HepG2 (cell line): Measurements from ENCODE around the gene CLIP2. TPM values are rescaled to one million over a fixed set of nuclear protein-coding genes. Genes with fewer than 3 reads are reported as not detected.

Experiments
- AGO2 ChIP-seq: fragments of 200-400 bp; formaldehyde crosslinking; optimal IDR thresholded peaks from 2 replicates; pipeline ENCODE3; 2017; ENCODE audit warnings: mild to moderate bottlenecking, low read depth, low read length, moderate library complexity
- AHR ChIP-seq: IDR thresholded peaks from 2 replicates; pipeline ENCODE4 v1.6.1; 2018; ENCODE audit warnings: missing genetic modification reagents, missing compliant biosample characterization
- FOSL2 ChIP-seq: sonication (generic); formaldehyde crosslinking; IDR thresholded peaks from 2 replicates; pipeline ENCODE4 v1.4.0; 2020; ENCODE audit warnings: missing genetic modification reagents
- FOXP4 ChIP-seq: sonication (generic); formaldehyde crosslinking; IDR thresholded peaks from 2 replicates; pipeline ENCODE4 v1.4.0; 2020; ENCODE audit warnings: missing genetic modification reagents
- FUBP1 ChIP-seq: sonication (generic); formaldehyde crosslinking; IDR thresholded peaks from 2 replicates; pipeline ENCODE4 v1.5.1; 2020; ENCODE audit warnings: missing genetic modification reagents, mild to moderate bottlenecking, borderline replicate concordance
- GATA4 ChIP-seq: sonication (generic); IDR thresholded peaks from 2 replicates; pipeline ENCODE4 v1.6.1; 2016; ENCODE audit warnings: antibody characterized with exemption, low read depth, borderline replicate concordance
- HCFC1 ChIP-seq: fragments of 150-350 bp; IDR thresholded peaks from 2 replicates; pipeline ENCODE4 v1.6.1; 2014; ENCODE audit warnings: low read depth, low read length
- HNF1B ChIP-seq: sonication (generic); formaldehyde crosslinking; IDR thresholded peaks from 2 replicates; pipeline ENCODE4 v1.5.1; 2020; ENCODE audit warnings: mild to moderate bottlenecking, moderate library complexity, missing genetic modification reagents
- JDP2 ChIP-seq: sonication (generic); formaldehyde crosslinking; IDR thresholded peaks from 2 replicates; pipeline ENCODE4 v1.8.1; 2022; ENCODE audit warnings: missing genetic modification reagents, borderline replicate concordance
- JUND ChIP-seq: sonication (generic); formaldehyde crosslinking; IDR thresholded peaks from 2 replicates; pipeline ENCODE4 v1.8.0; 2022; ENCODE audit warnings: mild to moderate bottlenecking, missing genetic modification reagents
- MIXL1 ChIP-seq: IDR thresholded peaks from 2 replicates; pipeline ENCODE4 v1.6.1; 2016
- MTA1 ChIP-seq: sonication (generic); formaldehyde crosslinking; IDR thresholded peaks from 2 replicates; pipeline ENCODE4 v1.4.0; 2020; ENCODE audit warnings: missing genetic modification reagents, mild to moderate bottlenecking, borderline replicate concordance
- SIX1 ChIP-seq: sonication (generic); formaldehyde crosslinking; IDR thresholded peaks from 2 replicates; pipeline ENCODE4 v1.4.0; 2020; ENCODE audit warnings: missing genetic modification reagents, borderline replicate concordance
- TP53 ChIP-seq: sonication (generic); formaldehyde crosslinking; conservative IDR thresholded peaks from 2 replicates; pipeline ENCODE4 v1.4.0; 2020; ENCODE audit warnings: missing genetic modification reagents
- ZBTB7B ChIP-seq: sonication (generic); formaldehyde crosslinking; IDR thresholded peaks from 2 replicates; pipeline ENCODE4 v1.4.0; 2020; ENCODE audit warnings: missing genetic modification reagents
- ZFP62 ChIP-seq: sonication (generic); formaldehyde crosslinking; IDR thresholded peaks from 2 replicates; pipeline ENCODE4 v1.4.0; 2020; ENCODE audit warnings: missing genetic modification reagents
- ZNF121 ChIP-seq: sonication (generic); formaldehyde crosslinking; IDR thresholded peaks from 2 replicates; pipeline ENCODE4 v1.5.0; 2020; ENCODE audit warnings: mild to moderate bottlenecking, missing genetic modification reagents
- ZNF335 ChIP-seq: sonication (generic); formaldehyde crosslinking; IDR thresholded peaks from 2 replicates; pipeline ENCODE4 v1.4.0; 2020; ENCODE audit warnings: missing genetic modification reagents
- ZNF33A ChIP-seq: sonication (generic); formaldehyde crosslinking; IDR thresholded peaks from 2 replicates; pipeline ENCODE4 v1.5.1; 2020; ENCODE audit warnings: missing genetic modification reagents, mild to moderate bottlenecking, moderate library complexity, borderline replicate concordance
- ZNF414 ChIP-seq: sonication (generic); formaldehyde crosslinking; IDR thresholded peaks from 2 replicates; pipeline ENCODE4 v1.5.0; 2020; ENCODE audit warnings: missing genetic modification reagents
- ZNF44 ChIP-seq: sonication (generic); formaldehyde crosslinking; IDR thresholded peaks from 2 replicates; pipeline ENCODE4 v1.5.1; 2020; ENCODE audit warnings: mild to moderate bottlenecking, missing genetic modification reagents
- ZNF776 ChIP-seq: sonication (generic); formaldehyde crosslinking; IDR thresholded peaks from 2 replicates; pipeline ENCODE4 v1.4.0; 2020; ENCODE audit warnings: mild to moderate bottlenecking, missing genetic modification reagents
- ZZZ3 ChIP-seq: sonication (generic); formaldehyde crosslinking; IDR thresholded peaks from 2 replicates; pipeline ENCODE4 v1.4.0; 2020; ENCODE audit warnings: missing genetic modification reagents, mild to moderate bottlenecking, borderline replicate concordance
- polyA plus RNA-seq, 8 experiments: library from polyadenylated mRNA; depleted of rRNA in 3 of 8; stranded (reverse) in 7 of 8; unstranded in 1 of 8; fragments of >200 nt; fragmentation: Illumina TruSeq in 4 of 8; extraction: Trizol in 4 of 8; gene quantifications; 2 replicates each; pipeline versions ENCODE4 v1.2.1 to v1.2.3, GENCODE V29; 2011 to 2016; ENCODE audit warnings: low read depth in 4 of 8, missing spikeins in 1 of 8, mixed read lengths in 1 of 8; ENCODE audit not compliant: insufficient read depth in 1 of 8
- total RNA-seq, 5 experiments: library from RNA; depleted of rRNA; stranded (reverse); fragments of >200 nt; fragmentation: Illumina TruSeq; extraction: Trizol; gene quantifications; 2 replicates each; pipeline ENCODE4 v1.2.3, GENCODE V29; 2016; ENCODE audit warnings: low read depth in 1 of 5

Gene CLIP2
- total and polyA plus RNA-seq, 2 of the 13 experiments (the other 11 are each of a cell fraction or from before 2014, with no cell fraction given): 6.5 to 17.4 TPM

GRCh38 chr7:74401137-74401859 lies 112.1 kb downstream of the CLIP2 start (continued):
- no peak for TF ChIP-seq JDP2 (CRISPR knock-in tag)
- no peak for TF ChIP-seq ZNF33A (CRISPR knock-in tag)
- no peak for TF ChIP-seq FOSL2 (CRISPR knock-in tag)
- TF ChIP-seq ZNF776 (CRISPR knock-in tag): no peak
- TF ChIP-seq ZNF414 (CRISPR knock-in tag): no peak
- TF ChIP-seq TP53 (CRISPR knock-in tag): 0 out of 2 replicates have a peak, but pooled peaks have one; percentile 25
- TF ChIP-seq ZBTB7B (CRISPR knock-in tag): no peak
- no peak for TF ChIP-seq HNF1B
- TF ChIP-seq JUND (CRISPR knock-in tag): no peak
- no peak for TF ChIP-seq ZNF121 (CRISPR knock-in tag)
- TF ChIP-seq SIX1: no peak
- no peak for TF ChIP-seq MIXL1
- no peak for TF ChIP-seq HCFC1
- no peak for TF ChIP-seq ZFP62
- no peak for TF ChIP-seq ZNF335 (CRISPR knock-in tag)
- no peak for TF ChIP-seq ZNF44
- TF ChIP-seq AGO2: no peak
- TF ChIP-seq AHR (CRISPR knock-in tag): no peak
- TF ChIP-seq ZZZ3 (CRISPR knock-in tag): no peak
- TF ChIP-seq FUBP1 (CRISPR knock-in tag): no peak
- no peak for TF ChIP-seq MTA1 (CRISPR knock-in tag)
- TF ChIP-seq FOXP4 (CRISPR knock-in tag): no peak
- TF ChIP-seq GATA4: no peak
